Measurements from ENCODE around the gene GPC3. TPM values are rescaled to one million over a fixed set of nuclear protein-coding genes. Genes with fewer than 3 reads are reported as not detected.

GPC3 gene
- total RNA-seq, 1 donor: not detected

DNA sequence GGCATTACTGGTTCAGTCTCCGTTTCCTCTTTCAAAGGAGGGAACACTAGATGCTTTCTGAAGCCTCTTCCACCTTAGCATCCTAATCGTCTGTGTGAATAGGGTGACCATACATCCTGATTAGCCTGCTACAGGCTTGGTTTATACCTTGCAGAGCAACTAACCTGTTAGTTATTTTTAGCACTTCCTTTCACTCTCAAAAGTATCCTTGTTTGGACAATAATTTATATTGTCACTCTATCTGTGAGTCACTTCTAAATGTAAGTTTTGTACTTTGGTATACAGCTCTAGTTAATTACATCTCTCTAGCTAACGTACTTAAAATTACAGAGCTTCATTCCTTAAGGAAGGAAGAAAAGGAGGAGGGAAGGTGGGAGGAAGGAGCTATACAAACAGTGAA, 174.5 kb downstream of the GPC3 start:
- Histone ChIP-seq H3K79me2 (ENCODE audit: insufficient read depth, low read length) (no peaks in the 10 kb centered on the region), H3K4me1 (ENCODE audit: insufficient read depth, low read length) (no peaks in the 10 kb centered on the region), H4K20me1 (ENCODE audit: insufficient read depth, low read length) (no peaks in the 10 kb centered on the region), H3K27me3 (ENCODE audit: insufficient read depth, low read length) (peaks cover 4% of the 10 kb centered on the region), H3K36me3 (ENCODE audit: insufficient read depth, low read length) (no peaks in the 10 kb centered on the region), H3K9me3 (ENCODE audit: low read depth, low read length) (no peaks in the 10 kb centered on the region), H2AFZ (ENCODE audit: low read length) (no peak overlapping the region), H3K4me3 (ENCODE audit: insufficient read depth, low read length) (no peak overlapping the region), H3K4me2 (ENCODE audit: insufficient read depth, low read length) (no peak overlapping the region), H3K27ac (ENCODE audit: low read depth, low read length) (no peak overlapping the region)
- TF ChIP-seq, protein P1, sequence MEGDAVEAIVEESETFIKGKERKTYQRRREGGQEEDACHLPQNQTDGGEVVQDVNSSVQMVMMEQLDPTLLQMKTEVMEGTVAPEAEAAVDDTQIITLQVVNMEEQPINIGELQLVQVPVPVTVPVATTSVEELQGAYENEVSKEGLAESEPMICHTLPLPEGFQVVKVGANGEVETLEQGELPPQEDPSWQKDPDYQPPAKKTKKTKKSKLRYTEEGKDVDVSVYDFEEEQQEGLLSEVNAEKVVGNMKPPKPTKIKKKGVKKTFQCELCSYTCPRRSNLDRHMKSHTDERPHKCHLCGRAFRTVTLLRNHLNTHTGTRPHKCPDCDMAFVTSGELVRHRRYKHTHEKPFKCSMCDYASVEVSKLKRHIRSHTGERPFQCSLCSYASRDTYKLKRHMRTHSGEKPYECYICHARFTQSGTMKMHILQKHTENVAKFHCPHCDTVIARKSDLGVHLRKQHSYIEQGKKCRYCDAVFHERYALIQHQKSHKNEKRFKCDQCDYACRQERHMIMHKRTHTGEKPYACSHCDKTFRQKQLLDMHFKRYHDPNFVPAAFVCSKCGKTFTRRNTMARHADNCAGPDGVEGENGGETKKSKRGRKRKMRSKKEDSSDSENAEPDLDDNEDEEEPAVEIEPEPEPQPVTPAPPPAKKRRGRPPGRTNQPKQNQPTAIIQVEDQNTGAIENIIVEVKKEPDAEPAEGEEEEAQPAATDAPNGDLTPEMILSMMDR (IDR thresholded peaks at IDR 0.05; ENCODE audit: extremely low read depth, low read depth, low read length): no peak
- DNase-seq (ENCODE audit: insufficient read length, low spot score, missing footprints): no peak

DNA sequence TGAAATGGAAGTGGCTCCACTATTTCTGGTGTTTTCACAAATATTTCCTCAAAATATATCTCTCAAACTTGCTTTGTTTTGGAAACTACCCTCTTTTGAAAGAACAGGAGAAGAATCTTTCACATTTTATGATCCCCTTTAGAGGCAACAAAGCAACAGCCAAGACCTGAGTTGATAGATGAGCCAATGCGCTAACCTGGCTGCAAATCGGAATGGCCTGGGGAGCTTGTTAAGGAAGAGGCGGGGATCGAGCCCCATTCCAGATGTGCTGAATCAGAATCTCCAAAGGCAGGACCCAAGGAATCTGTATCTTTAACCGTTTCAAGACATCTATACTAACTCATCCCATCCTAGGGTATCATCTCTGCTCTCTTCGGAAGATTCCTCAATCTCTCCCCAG, 181.3 kb downstream of the GPC3 start:
- Histone ChIP-seq H3K4me2 (ENCODE audit: insufficient read depth, low read length) (no peak overlapping the region), H3K4me1 (ENCODE audit: insufficient read depth, low read length) (no peaks in the 10 kb centered on the region), H4K20me1 (ENCODE audit: insufficient read depth, low read length) (no peaks in the 10 kb centered on the region), H3K36me3 (ENCODE audit: insufficient read depth, low read length) (no peaks in the 10 kb centered on the region), H3K9me3 (ENCODE audit: low read depth, low read length) (no peaks in the 10 kb centered on the region), H3K79me2 (ENCODE audit: insufficient read depth, low read length) (no peaks in the 10 kb centered on the region), H3K4me3 (ENCODE audit: insufficient read depth, low read length) (no peak overlapping the region), H2AFZ (ENCODE audit: low read length) (no peak overlapping the region), H3K27ac (ENCODE audit: low read depth, low read length) (no peak overlapping the region), H3K27me3 (ENCODE audit: insufficient read depth, low read length) (no peaks in the 10 kb centered on the region)
- TF ChIP-seq, protein P1 (IDR thresholded peaks at IDR 0.05; ENCODE audit: extremely low read depth, low read depth, low read length): no peak
- DNase-seq (ENCODE audit: insufficient read length, low spot score, missing footprints): no peak

DNA sequence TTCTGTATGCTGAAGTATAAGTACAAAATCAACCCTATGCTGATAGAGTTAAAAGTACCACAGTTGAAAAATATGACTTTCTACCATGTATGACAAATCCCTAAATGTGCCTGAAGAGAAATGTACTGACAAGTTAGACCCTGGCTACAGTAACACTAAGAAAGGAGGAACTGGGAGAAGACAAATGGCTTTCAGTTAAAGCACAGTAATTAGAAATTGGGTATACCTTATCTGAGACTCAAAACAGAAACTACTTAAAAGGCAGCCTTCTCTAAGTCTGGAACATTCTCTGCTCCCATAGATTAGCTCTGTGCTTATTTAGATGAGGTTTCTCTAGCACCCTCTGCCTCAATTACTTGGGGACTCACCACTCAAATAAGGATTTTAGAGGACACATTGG, 189.1 kb downstream of the GPC3 start:
- no peak overlapping the region for H2AFZ ChIP-seq (ENCODE audit: low read length)
- no peak for DNase-seq (ENCODE audit: insufficient read length, low spot score, missing footprints)
- peaks cover 3% of the 10 kb centered on the region for H3K27me3 ChIP-seq (ENCODE audit: insufficient read depth, low read length)
- no peaks in the 10 kb centered on the region for H4K20me1 ChIP-seq (ENCODE audit: insufficient read depth, low read length)
- no peaks in the 10 kb centered on the region for H3K79me2 ChIP-seq (ENCODE audit: insufficient read depth, low read length)
- H3K4me2 ChIP-seq (ENCODE audit: insufficient read depth, low read length): no peak overlapping the region
- H3K4me1 ChIP-seq (ENCODE audit: insufficient read depth, low read length): no peaks in the 10 kb centered on the region
- H3K36me3 ChIP-seq (ENCODE audit: insufficient read depth, low read length): no peaks in the 10 kb centered on the region
- TF ChIP-seq, protein P1 (IDR thresholded peaks at IDR 0.05; ENCODE audit: extremely low read depth, low read depth, low read length): no peak
- no peaks in the 10 kb centered on the region for H3K9me3 ChIP-seq (ENCODE audit: low read depth, low read length)
- H3K4me3 ChIP-seq (ENCODE audit: insufficient read depth, low read length): no peak overlapping the region
- no peak overlapping the region for H3K27ac ChIP-seq (ENCODE audit: low read depth, low read length)

DNA sequence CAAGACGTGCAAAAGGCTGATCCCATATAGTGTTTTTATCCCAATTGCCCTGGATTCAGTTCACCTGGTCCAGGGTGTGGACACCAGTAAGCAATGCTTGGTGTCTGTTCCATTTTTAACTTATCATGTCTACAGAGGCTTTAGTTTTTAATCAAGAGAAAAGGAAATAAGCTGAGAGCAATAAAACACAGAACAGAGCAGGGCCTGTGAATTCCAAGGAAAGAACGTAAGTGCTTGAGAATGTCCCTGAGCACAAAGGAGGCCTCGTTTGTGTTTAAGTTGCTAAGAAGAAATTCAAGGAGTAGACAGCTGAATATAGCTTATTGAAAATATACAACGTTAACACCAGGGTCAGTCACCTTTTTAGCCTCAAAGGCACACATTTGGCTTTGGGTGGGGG, 191.3 kb downstream of the GPC3 start:
- no peaks in the 10 kb centered on the region for H3K36me3 ChIP-seq (ENCODE audit: insufficient read depth, low read length)
- H3K27ac ChIP-seq (ENCODE audit: low read depth, low read length): no peak overlapping the region
- no peak for DNase-seq (ENCODE audit: insufficient read length, low spot score, missing footprints)
- H3K4me2 ChIP-seq (ENCODE audit: insufficient read depth, low read length): no peak overlapping the region
- TF ChIP-seq, protein P1 (IDR thresholded peaks at IDR 0.05; ENCODE audit: extremely low read depth, low read depth, low read length): no peak
- H3K27me3 ChIP-seq (ENCODE audit: insufficient read depth, low read length): peaks cover 3% of the 10 kb centered on the region
- H3K79me2 ChIP-seq (ENCODE audit: insufficient read depth, low read length): no peaks in the 10 kb centered on the region
- H3K4me1 ChIP-seq (ENCODE audit: insufficient read depth, low read length): no peaks in the 10 kb centered on the region
- no peak overlapping the region for H2AFZ ChIP-seq (ENCODE audit: low read length)
- no peak overlapping the region for H3K4me3 ChIP-seq (ENCODE audit: insufficient read depth, low read length)
- no peaks in the 10 kb centered on the region for H3K9me3 ChIP-seq (ENCODE audit: low read depth, low read length)
- no peaks in the 10 kb centered on the region for H4K20me1 ChIP-seq (ENCODE audit: insufficient read depth, low read length)

Data from osteoblast (primary cell).